NCI-H1930 (cell line): ENCODE data around the gene UPK1A.
A peak's percentile ranks its signal among the peaks of the same experiment; 100 is the strongest.
"Not testable (repeated sequence)": the region's sequence is repeated elsewhere in the genome, so short reads cannot be mapped to it uniquely, and the experiment has no call there.

Experiments
- DNase-seq, 2 experiments: peaks; one replicate each; lab custom pipeline; 2025; lab: John Stamatoyannopoulos, UW

The UPK1A gene

DNA sequence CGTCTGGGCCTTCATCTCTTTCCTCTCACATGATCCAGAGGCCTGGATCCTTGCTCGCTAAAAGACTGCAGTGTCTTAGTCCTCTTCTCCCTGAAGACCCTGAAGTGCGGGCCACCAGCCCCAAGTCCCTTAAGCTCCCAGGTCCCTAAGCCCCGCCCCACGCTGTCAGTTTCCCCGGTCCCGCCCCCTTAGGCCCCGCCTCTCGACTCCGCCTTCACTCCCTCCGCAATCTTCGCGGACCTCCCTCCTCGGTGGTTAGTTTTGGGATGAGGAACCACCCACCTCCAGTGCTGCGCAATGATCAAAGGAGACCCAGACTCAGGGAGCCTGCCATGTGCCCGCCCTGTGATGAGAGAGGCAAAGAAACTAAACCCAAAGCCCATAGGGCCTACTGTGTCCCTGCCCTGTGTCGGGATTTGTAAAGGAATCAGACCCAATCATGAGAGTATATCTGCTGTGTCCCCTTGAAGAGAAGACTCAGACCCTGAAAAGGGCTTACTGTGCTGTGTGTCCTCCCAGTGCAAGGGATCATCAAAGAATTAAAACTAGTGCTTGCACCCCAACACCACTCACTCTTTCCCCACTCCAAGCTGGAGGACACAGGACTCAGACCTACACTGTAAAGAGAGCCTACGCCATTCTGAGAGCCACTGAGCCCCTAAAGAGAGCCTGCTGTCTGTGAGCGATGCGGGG is 21.2 kb upstream of the UPK1A start:
- peak; percentile 53 for DNase-seq

DNA sequence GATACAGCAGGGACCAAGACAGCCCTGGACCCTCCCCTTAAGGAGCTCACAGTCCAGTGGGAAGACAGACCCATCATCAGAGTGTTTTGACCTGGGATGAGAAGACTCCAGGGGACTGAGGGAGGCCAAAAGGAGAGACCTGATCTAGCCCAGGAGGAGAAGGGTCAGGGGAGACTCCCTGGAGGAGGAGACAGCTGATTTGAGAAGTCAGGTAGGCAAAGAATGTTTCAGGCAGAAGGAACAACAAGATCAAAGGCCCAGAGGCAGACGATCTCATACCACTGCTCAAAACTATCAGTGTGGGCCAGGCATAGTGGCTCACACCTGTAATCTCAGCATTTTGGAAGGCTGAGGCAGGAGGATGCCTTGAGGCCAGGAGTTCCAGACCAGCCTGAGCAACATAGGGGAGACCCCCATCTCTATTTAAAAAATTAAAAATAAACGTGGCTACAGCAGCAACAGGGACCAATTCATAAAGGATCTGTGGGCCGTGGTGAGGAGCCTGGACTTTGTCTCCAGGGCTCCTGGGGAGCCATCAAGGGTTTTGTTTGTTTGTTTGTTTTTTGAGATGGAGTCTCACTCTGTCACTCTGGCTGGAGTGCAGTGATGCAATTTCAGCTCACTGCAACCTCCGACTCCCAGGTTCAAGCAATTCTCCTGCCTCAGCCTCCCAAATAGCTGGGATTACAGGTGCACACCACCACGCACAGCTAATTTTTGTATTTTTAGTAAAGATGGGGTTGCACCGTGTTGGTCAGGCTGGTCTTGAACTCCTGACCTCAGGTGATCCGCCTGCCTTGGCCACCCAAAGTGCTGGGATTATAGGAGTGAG is 20.4 kb upstream of the UPK1A start:
- no peak for DNase-seq

DNA sequence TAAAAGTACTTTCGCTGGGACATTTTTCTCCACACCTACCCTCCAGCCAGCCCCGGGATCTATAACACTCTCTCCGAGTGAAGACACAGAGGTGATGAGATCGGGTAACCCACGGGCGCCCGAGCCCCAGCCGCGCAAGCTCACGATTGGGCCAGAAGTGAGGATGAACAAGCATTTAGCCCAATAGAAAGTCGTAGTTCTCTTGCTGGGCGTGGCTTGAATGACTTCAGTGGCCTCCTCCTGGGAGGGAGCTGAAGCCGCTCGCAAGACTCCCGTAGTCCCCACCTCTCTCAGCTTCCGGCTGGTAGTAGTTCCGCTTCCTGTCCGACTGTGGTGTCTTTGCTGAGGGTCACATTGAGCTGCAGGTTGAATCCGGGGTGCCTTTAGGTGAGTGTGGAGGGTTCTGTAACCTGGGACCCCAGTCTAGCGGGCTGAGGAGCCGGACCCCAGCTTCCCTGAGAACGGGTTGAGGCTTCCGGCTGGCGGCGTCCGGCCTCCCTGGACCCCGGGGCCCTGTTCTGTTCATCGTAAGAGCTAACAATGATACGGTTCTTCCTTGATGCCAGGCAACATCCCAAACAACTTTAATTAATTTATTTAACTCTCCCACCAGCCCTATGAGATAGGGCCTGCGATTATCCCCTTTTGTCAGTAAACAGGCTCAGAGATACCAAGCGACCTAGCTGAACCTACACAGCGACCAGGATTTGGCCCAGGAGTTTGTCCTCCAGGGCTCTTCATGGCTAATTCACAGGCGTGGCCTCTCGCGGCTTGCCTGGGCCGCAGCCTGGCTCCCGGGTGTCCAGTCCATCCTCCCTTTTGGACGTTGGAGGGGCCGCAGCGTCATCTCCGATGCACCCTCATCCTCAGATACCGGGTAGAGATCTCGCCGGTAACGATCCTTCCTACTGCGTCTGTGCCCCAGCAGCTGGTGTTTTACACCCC is 18.0 kb upstream of the UPK1A start, which contains the start of gene COX6B1:
COX6B1 (plus strand) TSS at position 307 of the 945 bp plus-strand sequence. CDS start 2,921 bp downstream, outside the sequence.
- DNase-seq: peak; percentile 98 to 99

DNA sequence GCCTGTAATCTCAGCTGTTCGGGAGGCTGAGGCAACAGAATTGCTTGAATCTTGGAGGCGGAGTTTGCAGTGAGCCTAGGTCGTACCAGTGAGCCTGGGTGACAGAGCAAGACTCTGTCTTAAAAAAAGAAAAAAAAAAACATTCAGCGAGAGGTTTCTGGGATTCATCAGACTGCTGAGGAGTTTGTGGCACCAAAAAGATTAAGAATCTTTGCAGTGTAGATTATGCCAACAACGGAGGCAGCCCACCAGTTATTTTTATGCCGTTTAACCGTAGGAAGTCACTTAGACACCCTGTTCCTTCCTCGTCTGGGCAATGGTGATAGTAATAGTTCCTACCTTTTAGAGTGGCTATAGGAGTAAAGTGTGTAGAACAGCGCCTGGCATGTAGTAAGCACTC is 15.7 kb upstream of the UPK1A start:
- no peak for DNase-seq

DNA sequence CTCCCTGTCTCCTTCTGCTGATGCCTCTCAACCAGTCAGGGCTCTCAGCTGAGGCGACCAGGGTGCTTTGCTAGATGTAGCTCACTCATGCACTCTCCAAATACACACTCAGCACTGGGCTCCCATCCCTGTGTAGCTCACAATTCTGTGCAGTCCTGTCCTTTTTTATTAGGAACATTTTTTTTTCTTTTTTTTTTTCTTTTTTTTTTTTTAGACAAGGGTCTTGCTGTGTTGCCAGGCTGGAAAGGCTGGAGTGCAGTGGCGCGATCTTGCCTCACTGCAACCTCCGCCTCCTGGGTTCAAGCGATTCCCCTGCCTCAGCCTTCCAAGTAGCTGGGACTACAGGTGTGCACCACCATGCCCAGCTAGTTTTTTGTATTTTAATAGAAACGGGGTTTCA is 11.5 kb upstream of the UPK1A start:
- DNase-seq: not testable (repeated sequence)

DNA sequence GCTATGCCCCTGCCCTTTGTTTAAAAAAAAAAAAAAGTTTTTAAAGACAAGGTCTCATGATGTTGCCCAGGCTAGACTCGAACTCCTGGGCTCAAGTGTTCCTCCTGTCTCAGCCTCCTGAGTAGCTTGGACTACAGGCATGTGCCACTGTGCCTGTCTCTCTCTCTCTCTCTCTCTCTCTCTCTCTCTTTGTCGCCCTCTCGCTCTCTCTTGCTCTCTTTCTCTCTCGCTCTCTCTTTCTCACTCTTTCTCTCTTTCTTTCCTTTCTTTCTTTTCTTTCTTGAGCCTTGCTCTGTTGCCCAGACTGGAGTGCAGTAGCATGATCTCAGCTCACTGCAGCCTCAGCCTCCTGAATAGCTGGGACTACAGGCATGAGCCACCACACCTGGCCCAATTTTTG is 10.7 kb upstream of the UPK1A start:
- DNase-seq: no peak

DNA sequence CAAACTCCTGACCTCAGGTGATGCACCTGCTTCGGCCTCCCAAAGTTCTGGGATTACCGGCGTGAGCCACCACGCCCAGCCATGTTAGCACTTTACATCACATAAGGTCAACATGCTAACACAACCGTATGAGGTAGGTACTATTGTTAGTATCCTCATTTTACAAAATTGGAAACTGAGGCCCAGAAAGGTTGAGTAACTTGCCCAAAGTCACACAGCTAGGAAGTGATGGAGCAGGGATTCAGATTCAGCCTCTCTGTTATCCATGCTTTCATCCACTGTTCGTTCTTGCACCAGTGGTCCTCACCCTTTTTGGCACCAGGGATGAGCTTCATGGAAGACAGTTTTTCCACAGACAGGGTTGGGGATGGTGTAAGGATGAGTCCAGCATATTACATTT is 9.6 kb upstream of the UPK1A start:
- DNase-seq: no peak

DNA sequence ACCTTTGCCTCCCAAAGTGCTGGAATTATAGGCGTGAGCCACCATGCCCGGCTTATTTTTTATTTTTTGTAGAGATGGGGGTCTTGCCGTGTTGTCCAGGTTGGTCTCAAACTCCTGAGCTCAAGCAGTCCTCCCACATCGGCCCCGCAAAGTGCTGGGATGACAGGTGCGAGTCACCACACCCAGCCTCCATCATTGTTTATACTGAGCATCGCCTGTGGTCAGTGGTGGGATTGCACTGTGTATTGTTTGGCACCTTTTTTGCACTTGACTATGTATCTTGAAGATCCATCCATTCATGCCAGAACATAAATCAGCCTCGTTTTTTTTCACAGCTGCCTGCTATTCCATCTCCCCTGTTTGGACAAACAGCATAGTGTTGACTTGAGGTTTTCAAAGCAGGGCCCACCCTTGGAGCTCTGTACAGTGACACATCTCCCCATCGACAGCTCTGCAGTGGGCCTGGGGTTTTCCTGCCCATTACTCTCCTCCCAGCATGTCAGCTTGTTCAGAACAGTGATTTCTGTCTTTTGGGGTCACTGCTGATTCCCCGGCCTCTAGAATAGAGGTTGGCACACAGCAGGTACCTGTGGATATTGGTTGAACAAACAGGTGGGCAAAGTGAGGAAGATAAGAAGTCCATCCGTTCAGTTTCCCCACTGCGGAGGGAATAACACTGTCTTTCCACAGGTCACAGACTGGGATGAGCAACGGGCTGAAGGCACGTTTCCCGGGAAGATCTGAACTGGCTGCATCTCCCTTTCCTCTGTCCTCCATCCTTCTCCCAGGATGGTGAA is 8.2 kb upstream of the UPK1A start:
- DNase-seq: no peak

DNA sequence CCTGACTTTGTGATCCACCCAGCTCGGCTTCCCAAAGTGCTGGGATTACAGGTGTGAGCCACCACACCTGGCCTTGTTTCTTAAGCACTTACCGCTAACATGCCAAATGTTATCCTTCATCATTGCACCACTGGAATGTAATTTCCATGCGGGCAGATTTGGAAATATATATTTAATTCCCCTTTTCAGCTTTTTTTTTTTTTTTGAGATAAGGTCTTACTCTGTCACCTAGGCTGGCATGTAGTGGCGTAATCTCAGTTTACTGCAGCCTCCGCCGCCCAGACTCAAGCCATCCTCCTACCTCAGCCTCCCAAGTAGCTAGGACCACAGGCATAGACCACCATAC is 4.3 kb upstream of the UPK1A start:
- DNase-seq: no peak

DNA sequence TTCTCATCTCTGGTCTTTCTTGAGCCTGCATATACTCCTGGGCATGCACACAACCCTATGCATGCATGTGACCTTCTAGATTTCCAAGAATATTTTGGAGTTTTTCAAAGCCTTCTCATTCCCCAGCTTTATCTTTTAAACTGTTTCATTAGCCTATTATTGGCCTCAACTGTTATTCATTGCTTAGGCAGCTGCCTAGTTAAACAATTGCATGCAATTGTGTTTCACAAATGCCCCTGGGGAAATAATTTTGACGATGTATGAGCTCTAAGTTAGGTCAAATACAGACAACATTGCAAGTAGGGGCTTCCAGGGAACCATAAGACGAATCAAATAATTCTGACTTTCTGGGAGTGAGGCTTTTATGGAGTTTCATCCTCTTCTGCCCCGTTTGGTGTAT is 2.3 kb upstream of the UPK1A start:
- DNase-seq: no peak

DNA sequence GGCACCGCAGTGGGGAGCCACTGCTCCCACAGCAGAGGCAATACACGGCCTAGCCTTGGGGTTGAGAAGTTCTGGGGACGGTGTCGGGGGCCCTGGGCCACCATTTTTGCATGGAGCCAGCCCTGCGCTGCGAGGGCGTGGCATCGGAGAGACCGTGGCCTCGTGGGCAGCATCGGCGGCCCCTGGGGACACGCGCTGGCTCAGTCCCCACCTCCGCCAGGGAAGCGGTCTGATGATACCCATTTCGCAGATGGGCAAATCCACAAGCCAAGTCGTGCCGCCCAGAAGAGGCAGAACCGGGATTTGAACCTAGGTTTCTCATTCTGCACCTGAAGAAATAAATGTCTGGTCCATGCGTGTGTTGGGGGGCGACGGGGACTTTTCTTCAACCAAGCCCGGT is 1.2 kb upstream of the UPK1A start:
- no peak for DNase-seq

DNA sequence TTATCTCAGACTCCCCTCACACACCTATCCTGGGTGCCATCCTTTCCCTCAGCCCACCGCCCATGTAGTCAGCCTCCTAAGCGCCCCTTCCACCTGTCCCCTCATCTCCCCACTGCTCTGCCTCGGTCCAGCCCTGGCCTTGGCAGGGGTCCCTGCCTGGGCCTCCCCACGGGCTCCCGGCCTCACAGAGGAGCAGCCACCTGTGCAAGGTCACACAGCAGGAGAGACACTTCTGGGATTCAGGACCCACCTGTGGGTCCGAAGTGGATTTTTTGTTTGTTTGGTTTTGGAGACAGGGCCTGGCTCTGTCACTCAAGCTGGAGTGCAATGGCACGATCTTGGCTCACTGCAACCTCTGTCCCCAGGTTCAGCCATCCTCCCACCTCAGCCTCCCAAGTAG is 713 bp upstream of the UPK1A start:
- no peak for DNase-seq

DNA sequence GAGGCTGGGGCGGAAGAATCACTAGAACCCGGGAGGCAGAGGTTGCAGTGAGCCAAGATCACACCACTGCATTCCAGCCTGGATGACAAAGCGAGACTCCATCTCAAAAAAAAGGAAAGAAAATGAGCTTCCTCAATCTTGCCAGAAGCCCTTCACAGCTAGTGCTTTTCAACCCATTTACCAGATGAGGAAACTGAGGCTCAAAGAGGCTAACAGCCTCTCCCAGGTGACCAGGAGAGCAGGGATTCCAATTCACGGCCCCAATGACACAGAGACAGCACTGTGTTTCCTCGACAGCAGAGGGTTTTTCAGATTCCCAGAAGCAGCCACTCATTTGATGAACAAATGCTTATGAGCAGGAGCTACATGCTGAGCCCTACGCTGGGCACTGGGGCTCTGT is 3.2 kb downstream of the UPK1A start:
- DNase-seq: no peak

DNA sequence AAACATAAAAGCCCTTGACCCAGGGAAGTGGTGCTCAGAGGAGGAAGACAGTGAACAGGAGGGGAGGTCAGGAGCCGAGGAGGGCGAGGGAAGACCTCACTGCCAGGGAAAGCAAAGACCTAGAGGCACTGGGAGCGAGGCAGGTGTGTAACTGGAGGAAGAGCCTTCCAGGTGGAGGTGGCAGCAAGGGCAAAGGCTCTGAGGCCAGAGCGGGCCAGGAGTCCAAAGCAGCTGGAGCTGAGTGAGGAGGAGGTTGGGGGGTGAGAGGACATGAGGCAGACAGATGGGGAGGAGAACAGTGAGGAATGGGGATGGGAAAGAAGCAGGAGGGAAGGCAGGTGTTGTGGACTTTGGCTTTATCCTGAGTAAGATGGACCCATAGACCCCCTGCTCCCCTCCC is 3.7 kb downstream of the UPK1A start:
- no peak for DNase-seq

DNA sequence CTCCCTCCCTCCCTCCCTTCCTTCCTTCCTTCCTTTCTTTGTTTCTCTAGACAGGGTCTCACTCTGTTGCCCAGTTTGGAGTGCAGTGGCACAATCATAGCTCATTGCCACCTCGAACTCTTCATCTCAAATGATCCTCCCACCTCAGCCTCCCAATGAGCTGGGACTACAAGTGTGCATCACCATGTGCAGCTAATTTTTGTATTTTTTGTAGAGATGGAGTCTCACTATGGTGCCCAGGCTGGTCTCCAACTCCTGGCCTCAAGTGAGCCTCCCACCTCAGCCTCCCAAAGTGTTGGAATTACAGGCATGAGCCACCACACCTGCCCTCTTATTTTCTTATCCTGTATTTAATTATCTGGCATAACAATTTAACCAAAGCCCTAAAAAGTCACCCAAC is 4.4 kb downstream of the UPK1A start:
- no peak for DNase-seq

DNA sequence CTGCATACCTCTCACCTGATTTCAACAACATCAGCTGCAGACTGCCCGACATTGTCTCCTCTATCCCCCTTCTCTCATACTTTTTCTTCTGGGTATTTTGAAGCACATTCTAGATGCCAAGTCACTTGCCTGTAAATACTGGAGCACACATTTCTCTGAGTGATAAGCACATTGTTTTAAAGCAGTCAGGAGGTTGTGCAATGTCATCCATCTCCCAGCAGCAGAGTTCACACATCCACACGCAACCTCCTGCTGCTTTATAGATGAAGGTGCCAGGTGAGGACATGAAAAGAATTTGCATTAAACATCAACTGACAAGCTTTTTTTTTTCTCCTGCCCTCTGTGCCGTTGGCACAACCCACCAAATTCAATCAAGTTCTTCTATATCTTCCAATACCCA is 5.5 kb downstream of the UPK1A start:
- DNase-seq: no peak

DNA sequence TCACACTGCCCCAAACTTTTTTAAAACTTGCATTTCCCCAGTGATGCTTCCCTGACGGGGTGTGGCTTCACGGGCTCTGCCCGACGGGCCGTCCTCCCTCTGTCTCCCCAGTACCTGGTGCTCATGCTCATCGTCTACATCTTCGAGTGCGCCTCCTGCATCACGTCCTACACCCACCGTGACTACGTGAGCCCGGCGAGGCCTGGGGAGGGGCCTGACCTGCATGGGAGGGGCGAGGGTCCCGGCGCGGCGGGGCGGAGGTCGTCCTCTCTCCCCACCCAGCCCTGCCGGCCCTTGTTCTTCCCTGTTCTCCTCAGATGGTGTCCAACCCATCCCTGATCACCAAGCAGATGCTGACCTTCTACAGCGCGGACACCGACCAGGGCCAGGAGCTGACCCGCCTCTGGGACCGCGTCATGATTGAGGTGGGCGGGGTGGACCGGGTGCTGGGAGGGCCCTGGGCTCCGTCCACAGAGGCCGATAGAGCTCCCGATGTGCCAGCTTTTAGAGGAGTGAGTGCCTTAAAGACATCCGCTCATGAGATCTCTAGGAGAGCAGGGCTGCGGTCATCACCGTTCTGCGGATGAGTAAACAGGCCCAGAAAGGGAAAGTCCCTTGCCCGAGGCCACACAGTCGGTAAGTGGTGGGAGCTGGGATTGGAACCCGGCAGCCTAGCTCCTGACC is 6.9 kb downstream of the UPK1A start:
- DNase-seq: peak; percentile 32 to 65

DNA sequence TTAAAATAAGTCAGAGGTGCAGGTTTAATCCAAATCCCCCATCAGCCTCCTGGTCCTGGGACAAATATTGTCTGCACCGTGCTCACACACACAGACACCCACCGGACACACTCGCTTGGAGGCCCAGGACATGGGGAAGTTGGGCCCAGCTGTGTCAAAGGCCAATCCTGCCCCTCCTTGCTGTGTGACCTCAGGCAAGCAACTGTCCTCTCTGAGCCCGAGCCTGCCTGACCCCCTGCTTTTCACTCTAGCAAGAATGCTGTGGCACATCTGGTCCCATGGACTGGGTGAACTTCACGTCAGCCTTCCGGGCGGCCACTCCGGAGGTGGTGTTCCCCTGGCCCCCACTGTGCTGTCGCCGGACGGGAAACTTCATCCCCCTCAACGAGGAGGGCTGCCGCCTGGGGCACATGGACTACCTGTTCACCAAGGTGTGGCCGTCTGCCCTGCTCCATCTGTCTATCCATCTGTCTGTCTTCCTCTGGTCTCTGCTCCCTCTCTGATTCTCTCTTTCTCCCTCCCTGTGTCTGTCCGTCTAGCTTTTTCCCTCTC is 9.3 kb downstream of the UPK1A start:
- DNase-seq: no peak

DNA sequence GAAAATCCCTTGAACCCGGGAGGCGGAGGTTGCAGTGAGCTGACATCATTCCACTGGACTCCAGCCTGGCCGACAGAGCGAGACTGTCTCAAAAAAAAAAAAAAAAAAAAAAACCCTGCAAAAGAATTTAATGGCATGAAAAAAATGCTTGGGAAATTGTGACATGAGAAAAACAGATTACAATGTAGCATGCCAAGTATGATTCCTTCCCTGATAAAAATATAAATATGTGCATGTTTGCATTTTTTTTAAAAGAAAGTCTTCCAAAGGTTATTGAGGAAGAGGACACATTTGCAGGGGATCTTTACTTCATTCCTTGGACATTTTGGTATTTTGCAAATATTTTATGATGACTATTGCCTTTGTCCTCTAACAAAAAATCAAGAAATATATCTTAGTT is 23.5 kb downstream of the UPK1A start:
- no peak for DNase-seq

DNA sequence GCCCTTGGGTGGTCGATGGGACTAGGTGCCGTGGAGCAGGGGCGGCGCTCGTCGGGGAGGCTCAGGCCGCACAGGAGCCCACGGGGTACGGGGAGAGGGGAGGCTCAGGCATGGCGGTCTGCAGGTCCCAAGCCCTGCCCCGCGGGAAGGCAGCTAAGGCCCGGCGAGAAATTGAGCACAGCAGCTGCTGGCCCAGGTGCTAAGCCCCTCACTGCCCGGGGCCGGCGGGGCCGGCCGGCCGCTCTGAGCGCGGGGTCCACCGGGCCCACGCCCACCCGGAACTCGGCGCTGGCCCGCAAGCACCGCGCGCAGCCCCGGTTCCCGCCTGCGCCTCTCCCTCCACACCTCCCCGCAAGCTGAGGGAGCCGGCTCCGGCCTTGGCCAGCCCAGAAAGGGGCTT is 24.8 kb downstream of the UPK1A start:
- not testable (repeated sequence) for DNase-seq

DNA sequence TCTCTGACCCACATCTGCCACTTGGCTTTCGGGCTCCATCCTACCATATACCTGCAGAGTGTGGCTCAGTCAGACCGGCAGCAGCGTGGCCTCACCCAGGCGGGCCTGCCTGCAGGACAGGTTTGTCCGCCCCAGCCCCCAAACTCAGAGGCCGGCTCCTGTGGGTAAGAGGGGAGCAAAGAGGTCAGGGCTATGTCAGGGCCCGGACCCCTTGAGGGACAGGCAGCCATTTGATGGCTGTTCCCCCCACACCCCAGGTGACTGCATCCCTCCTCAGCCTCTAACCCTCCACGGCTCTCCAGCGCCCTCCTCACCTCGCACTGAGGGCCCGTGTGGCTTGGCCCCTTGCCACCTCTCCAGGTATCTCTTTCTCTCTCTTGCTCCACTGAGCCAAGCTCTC is 25.7 kb downstream of the UPK1A start:
- DNase-seq: no peak
